Dendritic cell treated with granulocyte-macrophage colony-stimulating factor and Interleukin-4, amounts not matched to agents 40 ng/mL and 50 ng/mL, for 4 days (primary cell): ENCODE measurements around the gene CDCA3.
"Not testable (repeated sequence)": the region's sequence is repeated elsewhere in the genome, so short reads cannot be mapped to it uniquely, and the experiment has no call there.

ENCODE experiments used
- H3K27ac Mint-ChIP-seq: one replicate; pipeline ENCODE4 v1.8.0; 2022; ENCODE audit warnings: mild to moderate bottlenecking, mixed read lengths
- H3K27me3 Mint-ChIP-seq: one replicate; pipeline ENCODE4 v1.8.0; 2022; ENCODE audit warnings: mild to moderate bottlenecking, mixed read lengths
- H3K36me3 Mint-ChIP-seq: one replicate; pipeline ENCODE4 v1.8.0; 2022; ENCODE audit warnings: low read depth, mixed read lengths
- H3K4me1 Mint-ChIP-seq: one replicate; pipeline ENCODE4 v1.8.0; 2022; ENCODE audit warnings: low read depth, mixed read lengths
- H3K4me3 Mint-ChIP-seq: one replicate; pipeline ENCODE4 v1.8.0; 2022; ENCODE audit warnings: mild to moderate bottlenecking, moderate library complexity, mixed read lengths
- H3K9me3 Mint-ChIP-seq: one replicate; pipeline ENCODE4 v1.8.0; 2022; ENCODE audit warnings: mixed read lengths
- intact Hi-C: fragments of 100-400 bp; cut with micrococcal nuclease; formaldehyde crosslinking; loops from one replicate; pipeline ENCODE4 v1.15.0; 2022

Gene CDCA3

GRCh38 chr12:6868211-6869048 is 17.3 kb upstream of the CDCA3 start:
- peaks cover 96% of the 10 kb centered on the region for H3K36me3 Mint-ChIP-seq
- H3K27me3 Mint-ChIP-seq = no peaks in the 10 kb centered on the region
- H3K27ac Mint-ChIP-seq = peak overlapping the region; percentile 94
- intact Hi-C loops = loop anchor here (2.0 to 5.0 kb wide), 2 partner anchors 69 to 244 kb away; no protein-coding TSS in a partner anchor
- no peaks in the 10 kb centered on the region for H3K9me3 Mint-ChIP-seq
- H3K4me1 Mint-ChIP-seq = peaks cover 60% of the 10 kb centered on the region
- peak overlapping the region; percentile 94 for H3K4me3 Mint-ChIP-seq

DNA sequence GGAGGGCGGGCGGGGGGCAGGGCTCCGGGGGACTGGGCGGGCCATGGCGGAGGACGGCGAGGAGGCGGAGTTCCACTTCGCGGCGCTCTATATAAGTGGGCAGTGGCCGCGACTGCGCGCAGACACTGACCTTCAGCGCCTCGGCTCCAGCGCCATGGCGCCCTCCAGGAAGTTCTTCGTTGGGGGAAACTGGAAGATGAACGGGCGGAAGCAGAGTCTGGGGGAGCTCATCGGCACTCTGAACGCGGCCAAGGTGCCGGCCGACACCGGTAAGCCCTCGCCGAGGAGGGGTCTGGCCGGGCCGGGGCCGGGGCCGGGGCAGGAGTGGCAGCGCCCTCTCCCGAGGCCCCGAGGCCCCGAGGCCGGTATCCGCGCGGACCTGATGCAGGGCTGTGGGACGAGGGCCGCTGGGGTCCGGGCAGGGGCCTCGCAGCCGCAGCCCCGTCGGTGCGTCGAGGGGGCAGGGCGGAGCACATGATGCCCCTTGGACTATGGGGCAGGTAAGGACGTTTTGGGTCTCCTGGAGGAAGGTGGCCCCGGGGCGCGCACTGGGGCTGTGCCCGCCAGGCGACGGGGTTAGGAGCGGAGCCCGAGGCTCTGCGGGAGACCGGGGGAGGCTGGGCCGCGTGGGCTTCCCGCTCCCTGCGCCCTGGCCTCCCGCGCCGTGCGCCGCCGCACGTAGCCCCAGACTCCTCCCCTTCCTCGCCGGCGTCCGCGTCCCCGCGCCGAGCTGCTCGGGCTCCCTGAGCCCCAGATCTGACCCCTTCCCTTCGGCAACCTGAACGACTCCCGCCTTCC is 16.5 kb upstream of the CDCA3 start, which contains the start of gene TPI1:
TPI1 (plus strand) TSS at position 119 of the 798 bp plus-strand sequence; CDS start at position 155, 36 bp downstream.
- intact Hi-C loops = loop anchor here (2.0 to 5.0 kb wide), 2 partner anchors 70 to 245 kb away; no protein-coding TSS in a partner anchor
- H3K4me1 Mint-ChIP-seq = peaks cover 57% of the 10 kb centered on the region
- H3K36me3 Mint-ChIP-seq = peaks cover 96% of the 10 kb centered on the region
- peak within 1 kb of the TSS; percentile 94 for H3K27ac Mint-ChIP-seq
- H3K27me3 Mint-ChIP-seq = no peaks in the 10 kb centered on the region
- H3K9me3 Mint-ChIP-seq = no peaks in the 10 kb centered on the region
- H3K4me3 Mint-ChIP-seq = peak within 1 kb of the TSS; percentile 94

GRCh38 chr12:6866920-6867412 is 15.9 kb upstream of the CDCA3 start:
- no peaks in the 10 kb centered on the region for H3K27me3 Mint-ChIP-seq
- peak overlapping the region; percentile 94 for H3K27ac Mint-ChIP-seq
- peaks cover 50% of the 10 kb centered on the region for H3K4me1 Mint-ChIP-seq

DNA sequence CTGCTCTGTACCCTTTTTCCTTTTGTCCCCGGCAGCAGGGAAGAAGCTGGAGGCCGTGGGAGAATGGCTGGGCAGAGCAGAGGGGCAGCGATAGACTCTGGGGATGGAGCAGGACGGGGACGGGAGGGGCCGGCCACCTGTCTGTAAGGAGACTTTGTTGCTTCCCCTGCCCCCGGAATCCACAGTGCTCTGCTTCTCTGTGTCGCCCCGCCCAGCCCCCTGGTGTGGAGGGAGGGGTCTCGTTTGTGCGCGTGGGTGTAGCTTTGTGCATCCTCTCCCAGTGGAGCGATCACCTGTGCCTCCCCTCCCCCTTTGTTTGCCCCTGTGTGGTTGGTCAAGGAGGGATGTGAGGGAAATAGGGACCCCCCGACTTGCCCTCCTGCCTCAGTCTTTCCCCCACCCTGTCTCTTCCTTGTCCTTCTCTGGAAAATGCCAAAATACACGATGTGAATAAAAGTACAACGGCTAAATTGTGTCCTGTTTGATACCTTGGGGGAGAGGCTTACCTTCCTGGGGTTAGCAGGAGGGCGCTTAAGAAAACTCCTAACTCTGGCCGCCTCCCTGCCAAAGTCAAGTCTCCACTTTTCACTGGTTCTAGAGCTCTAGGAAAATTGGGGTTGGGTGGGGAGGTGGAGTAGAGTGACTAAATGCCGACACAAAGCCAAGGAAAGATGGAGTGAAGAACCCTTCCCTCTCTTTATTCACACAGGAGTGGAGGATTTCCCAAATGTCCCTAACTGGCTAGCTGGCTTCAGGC is 15.3 kb upstream of the CDCA3 start:
- Mint-ChIP-seq H3K4me3 (peak overlapping the region; percentile 94), H3K4me1 (peaks cover 44% of the 10 kb centered on the region), H3K27ac (peak overlapping the region; percentile 94), H3K36me3 (peaks cover 95% of the 10 kb centered on the region), H3K9me3 (no peaks in the 10 kb centered on the region), H3K27me3 (no peaks in the 10 kb centered on the region)
- intact Hi-C loops = loop anchor here (5.0 kb wide), 1 partner anchor 71 kb away; no protein-coding TSS in a partner anchor

More at GRCh38 chr12:6866920-6867412, 15.9 kb upstream of the CDCA3 start:
- Mint-ChIP-seq H3K9me3 (no peaks in the 10 kb centered on the region), H3K36me3 (peaks cover 95% of the 10 kb centered on the region), H3K4me3 (peak overlapping the region; percentile 94)
- intact Hi-C loops = loop anchor here (5.0 kb wide), 1 partner anchor 70 kb away; no protein-coding TSS in a partner anchor

DNA sequence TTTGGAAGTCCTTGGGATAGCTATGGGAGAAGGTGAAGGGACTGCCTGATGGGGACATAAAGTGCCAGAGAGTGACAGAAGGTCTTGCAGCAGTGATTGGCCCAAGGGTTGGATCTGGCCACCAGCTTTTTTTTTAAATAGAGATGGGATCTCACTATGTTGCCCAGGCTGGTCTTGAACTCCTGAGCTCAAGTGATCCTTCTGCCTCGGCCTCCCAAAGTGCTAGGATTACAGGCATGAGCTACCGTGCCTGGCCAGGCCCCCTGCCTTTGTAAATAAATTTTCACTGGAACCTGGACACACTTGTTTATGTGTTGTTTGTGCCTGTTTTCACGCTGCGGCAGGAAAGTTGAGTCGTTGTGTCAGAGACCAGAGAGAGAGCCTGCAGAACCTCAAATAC is 14.2 kb upstream of the CDCA3 start:
- H3K27ac Mint-ChIP-seq, H3K4me3 Mint-ChIP-seq, H3K9me3 Mint-ChIP-seq, H3K27me3 Mint-ChIP-seq: not testable (repeated sequence)
- H3K36me3 Mint-ChIP-seq = peaks cover 95% of the 10 kb centered on the region
- intact Hi-C loops = loop anchor here (5.0 kb wide), 1 partner anchor 72 kb away; no protein-coding TSS in a partner anchor
- H3K4me1 Mint-ChIP-seq = peaks cover 34% of the 10 kb centered on the region

- H3K27me3 Mint-ChIP-seq = no peaks in the 10 kb centered on the region
- H3K36me3 Mint-ChIP-seq = peaks cover 95% of the 10 kb centered on the region
- intact Hi-C loops = no loop called here
- no peak overlapping the region for H3K27ac Mint-ChIP-seq
- H3K9me3 Mint-ChIP-seq = no peaks in the 10 kb centered on the region
- peaks cover 18% of the 10 kb centered on the region for H3K4me1 Mint-ChIP-seq
- no peak overlapping the region for H3K4me3 Mint-ChIP-seq
Measured at GRCh38 chr12:6863586-6864321, 12.7 kb upstream of the CDCA3 start.

DNA sequence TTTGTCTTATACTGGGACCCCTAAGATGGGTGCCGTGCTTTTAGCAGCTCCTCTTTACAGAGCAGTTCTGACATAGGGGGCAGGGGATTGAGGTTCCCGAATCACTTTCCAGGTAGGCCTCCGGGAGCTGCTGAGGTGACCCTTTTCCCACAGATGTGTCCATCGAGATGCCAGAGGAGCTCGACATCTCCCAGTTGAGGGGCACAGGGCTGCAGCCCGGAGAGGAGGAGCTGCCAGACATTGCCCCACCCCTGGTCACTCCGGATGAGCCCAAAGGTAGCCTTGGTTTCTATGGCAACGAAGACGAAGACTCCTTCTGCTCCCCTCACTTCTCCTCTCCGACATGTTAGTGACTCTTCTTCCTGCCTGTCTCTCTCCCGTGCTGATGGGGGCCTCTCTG is 11.9 kb upstream of the CDCA3 start:
- H3K4me3 Mint-ChIP-seq = no peak overlapping the region
- H3K27me3 Mint-ChIP-seq = no peaks in the 10 kb centered on the region
- H3K9me3 Mint-ChIP-seq = no peaks in the 10 kb centered on the region
- H3K27ac Mint-ChIP-seq = no peak overlapping the region
- intact Hi-C loops = no loop called here
- peaks cover 12% of the 10 kb centered on the region for H3K4me1 Mint-ChIP-seq
- H3K36me3 Mint-ChIP-seq = peaks cover 95% of the 10 kb centered on the region

DNA sequence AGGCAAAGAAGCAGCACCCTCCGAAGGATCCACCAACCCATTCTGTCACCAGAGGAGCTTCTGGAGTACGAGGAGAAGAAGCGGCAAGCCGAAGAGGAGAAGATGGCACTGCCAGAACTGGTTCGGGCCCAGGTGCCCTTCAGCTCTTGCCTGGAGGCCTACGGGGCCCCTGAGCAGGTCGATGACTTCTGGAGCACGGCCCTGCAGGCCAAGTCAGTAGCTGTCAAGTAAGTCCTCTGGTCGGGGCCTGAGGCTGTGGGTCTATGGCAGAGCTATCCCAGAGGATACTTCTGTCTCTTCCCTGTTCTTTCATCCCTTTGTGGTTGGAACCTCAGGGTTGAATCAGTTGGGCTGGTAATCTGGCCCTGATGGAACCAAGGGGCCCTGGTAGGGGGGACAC is 10.3 kb upstream of the CDCA3 start:
- peaks cover 98% of the 10 kb centered on the region for H3K36me3 Mint-ChIP-seq

DNA sequence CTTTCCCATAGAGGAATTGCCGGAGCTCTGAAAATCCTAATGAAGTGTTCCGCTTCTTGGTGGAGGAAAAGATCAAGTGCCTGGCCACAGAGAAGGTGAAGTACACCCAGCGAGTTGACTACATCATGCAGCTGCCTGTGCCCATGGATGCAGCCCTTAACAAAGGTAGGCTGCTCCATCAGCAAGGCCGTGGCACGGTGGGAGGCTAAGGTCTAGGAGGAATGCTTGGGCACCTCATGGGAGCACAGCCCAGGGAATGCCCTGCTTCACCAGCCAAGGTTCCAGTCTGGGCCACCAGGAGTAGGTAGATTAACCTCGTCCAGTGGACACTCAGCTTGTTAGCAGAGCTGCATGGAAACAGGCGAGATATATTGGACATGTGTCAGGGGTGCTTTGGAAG is 9.9 kb upstream of the CDCA3 start:
- peaks cover 98% of the 10 kb centered on the region for H3K36me3 Mint-ChIP-seq
- H3K27me3 Mint-ChIP-seq = no peaks in the 10 kb centered on the region
- H3K9me3 Mint-ChIP-seq = no peaks in the 10 kb centered on the region
- H3K4me3 Mint-ChIP-seq = no peak overlapping the region
- peaks cover under 1% of the 10 kb centered on the region for H3K4me1 Mint-ChIP-seq
- H3K27ac Mint-ChIP-seq = no peak overlapping the region
- intact Hi-C loops = no loop called here

More for the DNA sequence above, 10.3 kb upstream of the CDCA3 start:
- Mint-ChIP-seq H3K4me3 (no peak overlapping the region), H3K4me1 (peaks cover 5% of the 10 kb centered on the region), H3K9me3 (no peaks in the 10 kb centered on the region), H3K27me3 (no peaks in the 10 kb centered on the region), H3K27ac (no peak overlapping the region)
- intact Hi-C loops = no loop called here

DNA sequence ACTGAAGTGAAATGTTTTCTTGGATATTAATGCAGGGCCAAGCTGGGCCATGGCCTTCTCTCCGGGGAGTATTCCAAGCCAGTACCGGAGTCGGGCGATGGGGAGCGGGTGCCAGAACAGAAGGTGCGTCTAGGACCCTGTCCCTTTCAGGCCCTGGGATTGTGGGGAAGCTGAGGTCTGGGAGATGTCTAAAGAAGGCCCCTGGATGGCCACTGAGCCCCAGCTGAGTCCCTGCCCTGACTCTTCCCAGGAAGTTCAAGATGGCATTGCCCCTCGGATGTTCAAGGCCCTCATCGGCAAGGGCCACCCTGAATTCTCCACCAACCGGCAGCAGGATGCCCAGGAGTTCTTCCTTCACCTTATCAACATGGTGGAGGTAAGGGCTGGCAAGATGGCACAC is 9.0 kb upstream of the CDCA3 start:
- H3K4me3 Mint-ChIP-seq = no peak overlapping the region
- H3K27me3 Mint-ChIP-seq = no peaks in the 10 kb centered on the region
- H3K27ac Mint-ChIP-seq = no peak overlapping the region
- intact Hi-C loops = no loop called here
- no peaks in the 10 kb centered on the region for H3K4me1 Mint-ChIP-seq
- no peaks in the 10 kb centered on the region for H3K9me3 Mint-ChIP-seq
- peaks cover 97% of the 10 kb centered on the region for H3K36me3 Mint-ChIP-seq

DNA sequence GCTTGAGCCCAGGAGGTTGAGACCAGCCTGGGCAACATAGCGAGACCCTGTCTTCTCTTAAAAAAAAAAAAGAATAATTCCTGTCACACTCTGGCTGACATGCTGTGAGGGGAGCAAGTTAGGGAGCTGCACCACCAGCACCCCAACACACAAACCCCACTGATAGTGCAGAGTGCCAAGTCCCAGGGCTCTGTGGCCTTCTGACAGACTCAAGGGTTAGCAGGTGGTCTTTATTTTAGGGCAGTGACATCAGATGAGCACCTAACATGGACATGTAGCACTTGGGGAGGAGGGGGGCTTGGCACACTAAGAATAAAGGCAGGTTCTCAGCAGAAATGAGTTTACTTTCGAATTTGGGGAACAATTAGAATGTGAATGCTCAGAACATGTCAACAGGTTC is 7.7 kb upstream of the CDCA3 start:
- Mint-ChIP-seq H3K27me3 (no peaks in the 10 kb centered on the region), H3K36me3 (peaks cover 91% of the 10 kb centered on the region), H3K4me3 (no peak overlapping the region), H3K9me3 (no peaks in the 10 kb centered on the region), H3K4me1 (peaks cover 6% of the 10 kb centered on the region), H3K27ac (no peak overlapping the region)
- intact Hi-C loops = no loop called here

DNA sequence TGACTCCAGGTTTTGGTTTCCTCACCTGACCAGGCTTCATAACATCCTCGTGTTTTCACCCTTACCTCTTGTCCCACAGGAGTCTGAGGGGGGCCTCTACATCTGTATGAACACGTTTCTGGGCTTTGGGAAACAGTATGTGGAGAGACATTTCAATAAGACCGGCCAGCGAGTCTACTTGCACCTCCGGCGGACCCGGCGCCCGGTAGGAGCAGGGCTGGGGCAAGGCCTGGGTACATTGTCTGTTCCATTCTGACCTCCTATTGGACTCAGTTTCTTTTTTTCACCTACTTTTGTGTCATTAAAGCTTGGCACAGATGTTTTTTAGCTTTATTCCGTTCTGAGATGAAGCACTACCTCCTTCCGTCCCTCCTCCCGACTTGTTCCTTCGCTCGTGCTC is 4.2 kb upstream of the CDCA3 start:
- no peaks in the 10 kb centered on the region for H3K9me3 Mint-ChIP-seq
- peaks cover 75% of the 10 kb centered on the region for H3K36me3 Mint-ChIP-seq
- H3K27me3 Mint-ChIP-seq = no peaks in the 10 kb centered on the region
- no peak overlapping the region for H3K27ac Mint-ChIP-seq
- H3K4me1 Mint-ChIP-seq = peaks cover 23% of the 10 kb centered on the region
- intact Hi-C loops = no loop called here
- no peak overlapping the region for H3K4me3 Mint-ChIP-seq

GRCh38 chr12:6854036-6854435 is 3.0 kb upstream of the CDCA3 start:
- no peak overlapping the region for H3K4me3 Mint-ChIP-seq
- no peak overlapping the region for H3K27ac Mint-ChIP-seq
- no peaks in the 10 kb centered on the region for H3K27me3 Mint-ChIP-seq
- peaks cover 28% of the 10 kb centered on the region for H3K4me1 Mint-ChIP-seq
- no peaks in the 10 kb centered on the region for H3K9me3 Mint-ChIP-seq
- H3K36me3 Mint-ChIP-seq = peaks cover 62% of the 10 kb centered on the region
- intact Hi-C loops = no loop called here
